K562 (cell line): ENCODE measurements around the gene KIF26B. TPM values are rescaled to one million over a fixed set of nuclear protein-coding genes. Genes with fewer than 3 reads are reported as not detected.

Experiments
- ATAC-seq: fragments of 200-7000 bp; cut with Tn5 transposase; 3 replicates; pipeline ENCODE4 v1.9.1; 2020; ENCODE audit warnings: moderate library complexity
- BruUV-seq: library from RNA; stranded (reverse); fragments of 400-500 nt; replicated peaks from 2 replicates; lab custom pipeline; 2021; lab: Mats Ljungman, UMichigan
- CTCF ChIA-PET: fragments of 300-600 bp; formaldehyde crosslinking; extraction: SDS; loops from one replicate; lab custom pipeline; 2021; ENCODE audit warnings: low intra/inter-chr PET ratio; lab: Yijun Ruan, JAX
- POLR2A ChIA-PET: fragments of 300-600, 350-650 bp; sonication (Branson Sonifier 250); formaldehyde crosslinking; extraction: SDS; loops from one replicate; lab custom pipeline; 2021; ENCODE audit warnings: antibody characterized with exemption, inconsistent platforms; lab: Yijun Ruan, JAX
- DNase-seq, 4 experiments: peaks; one replicate each; pipeline versions ENCODE4 v3.0.0 to v3.0.0-alpha.2; 2011 to 2018; ENCODE audit warnings: low spot score in 3 of 4, mixed read lengths in 3 of 4; ENCODE audit errors: extremely low read depth in 1 of 4
- FAIRE-seq: peaks from 2 replicates; lab custom pipeline; 2011; peaks lifted over from hg19 to GRCh38; lab: Jason Lieb, UNC
- H2AFZ ChIP-seq: 2 replicates; pipeline ENCODE4 v1.6.0; 2011; ENCODE audit warnings: low read depth, low read length, control low read depth, inconsistent platforms
- H3K27ac ChIP-seq: fragments of 200-600 bp; 3 replicates; pipeline ENCODE4 v1.8.0; 2011; ENCODE audit warnings: low read depth, mild to moderate bottlenecking, control low read depth, inconsistent platforms, low read length, moderate library complexity, mixed read lengths; ENCODE audit errors: extremely low read depth
- H3K27me3 ChIP-seq, 2 experiments: fragments of 300-600 bp in 1 of 2; 2 replicates in 1 of 2; 3 replicates in 1 of 2; pipeline versions ENCODE4 v1.6.0 to v1.8.0; 2011; ENCODE audit warnings: inconsistent platforms in 2 of 2, low read length in 2 of 2, mild to moderate bottlenecking in 1 of 2, mixed read lengths in 1 of 2, moderate library complexity in 1 of 2; ENCODE audit not compliant: control insufficient read depth in 2 of 2, insufficient read depth in 2 of 2
- H3K36me3 ChIP-seq: fragments of 300-600 bp; 3 replicates; pipeline ENCODE4 v1.8.0; 2011; ENCODE audit warnings: mild to moderate bottlenecking, low read length, inconsistent platforms; ENCODE audit not compliant: control insufficient read depth, insufficient read depth
- H3K4me1 ChIP-seq, 2 experiments: fragments of 200-600 bp in 1 of 2; replicated peaks in 1 of 2; 2 replicates in 1 of 2; 3 replicates in 1 of 2; pipeline versions ENCODE4 v1.5.1 to v1.8.0; 2011; ENCODE audit warnings: inconsistent platforms in 2 of 2, low read length in 2 of 2, mild to moderate bottlenecking in 1 of 2, mixed read lengths in 1 of 2, moderate library complexity in 1 of 2; ENCODE audit not compliant: control insufficient read depth in 2 of 2, insufficient read depth in 2 of 2
- H3K4me2 ChIP-seq: 2 replicates; pipeline ENCODE4 v1.6.1; 2011; ENCODE audit warnings: low read length, control low read depth, inconsistent platforms, mixed read lengths; ENCODE audit not compliant: insufficient read depth
- H3K4me3 ChIP-seq: fragments of 200-600 bp; sonication (generic), shearing (Covaris generic); 2 replicates; pipeline ENCODE4 v1.5.1; 2016; ENCODE audit warnings: control low read depth, inconsistent platforms
- H3K79me2 ChIP-seq: fragments of 200-600 bp; 3 replicates; pipeline ENCODE4 v1.8.0; 2011; ENCODE audit warnings: low read length, inconsistent platforms; ENCODE audit not compliant: control insufficient read depth, insufficient read depth
- H3K9ac ChIP-seq, 2 experiments: 2 replicates each; pipeline versions ENCODE4 v1.6.0 to v1.6.1; 2011; ENCODE audit warnings: low read depth in 2 of 2, low read length in 2 of 2, control low read depth in 1 of 2, inconsistent platforms in 1 of 2, mild to moderate bottlenecking in 1 of 2, mixed read lengths in 1 of 2; ENCODE audit not compliant: insufficient read depth in 1 of 2
- H3K9me1 ChIP-seq: one replicate; pipeline ENCODE4 v1.6.0; 2011; ENCODE audit warnings: inconsistent platforms, mild to moderate bottlenecking, low read length, moderate library complexity; ENCODE audit not compliant: control insufficient read depth, insufficient read depth
- H3K9me3 ChIP-seq: replicated peaks from 2 replicates; pipeline ENCODE4 v1.5.1; 2011; ENCODE audit warnings: low read depth, low read length, inconsistent platforms; ENCODE audit not compliant: control insufficient read depth, insufficient read depth
- H4K20me1 ChIP-seq: replicated peaks from 2 replicates; pipeline ENCODE4 v1.6.1; 2011; ENCODE audit warnings: low read length, inconsistent platforms, mixed read lengths; ENCODE audit not compliant: control insufficient read depth, insufficient read depth
- BRF2 ChIP-seq: IDR thresholded peaks from 3 replicates; pipeline ENCODE4 v1.6.1; 2011; ENCODE audit warnings: borderline replicate concordance, mild to moderate bottlenecking; ENCODE audit not compliant: insufficient read length, insufficient read depth
- CBX1 ChIP-seq: sonication (generic); IDR thresholded peaks from 2 replicates; pipeline ENCODE4 v1.6.1; 2016; ENCODE audit warnings: antibody characterized with exemption, low read depth, mild to moderate bottlenecking
- CTCF ChIP-seq, 3 experiments: IDR thresholded peaks in 2 of 3; conservative IDR thresholded peaks in 1 of 3; 2 replicates each; pipeline ENCODE4 v1.5.1; 2011 to 2012; ENCODE audit warnings: low read length in 3 of 3, mild to moderate bottlenecking in 3 of 3, control low read depth in 2 of 3, improper control_type of control experiment in 1 of 3, inconsistent platforms in 1 of 3, low read depth in 1 of 3, mixed read lengths in 1 of 3, moderate library complexity in 1 of 3; ENCODE audit not compliant: insufficient read depth in 2 of 3
- NR4A1 ChIP-seq, 2 experiments: fragments of 250-450 bp in 1 of 2; fragments of 450-650 bp in 1 of 2; sonication (Bioruptor Pico) in 1 of 2; IDR thresholded peaks; 2 replicates each; pipeline versions ENCODE4 v1.4.0 to v1.6.1; 2016 to 2020; ENCODE audit warnings: mild to moderate bottlenecking in 2 of 2, missing compliant biosample characterization in 1 of 2, missing genetic modification characterization in 1 of 2, moderate library complexity in 1 of 2
- ZFP91 ChIP-seq: sonication (generic); formaldehyde crosslinking; IDR thresholded peaks from 2 replicates; pipeline ENCODE4 v1.8.0; 2022; ENCODE audit warnings: mild to moderate bottlenecking, missing genetic modification reagents
- ZNF395 ChIP-seq: fragments of 200-800 bp; sonication (Bioruptor generic); IDR thresholded peaks from 2 replicates; pipeline ENCODE4 v1.6.1; 2017; ENCODE audit warnings: missing genetic modification characterization, missing compliant biosample characterization
- ZNF41 ChIP-seq: fragments of 250-450 bp; sonication (Bioruptor Pico); conservative IDR thresholded peaks from 2 replicates; pipeline ENCODE4 v1.4.0; 2020; ENCODE audit warnings: mild to moderate bottlenecking
- whole genome bisulfite sequencing: fragments of 100-300 bp; shearing (Covaris generic); methylation state at CpG from one replicate; pipeline ENCODE4 v1.1.6; 2016; ENCODE audit warnings: low coverage, mixed read lengths; ENCODE audit not compliant: insufficient coverage; ENCODE audit errors: missing lambda C conversion rate; 5-methylcytosine and 5-hydroxymethylcytosine counted together
- in situ Hi-C: fragments of 300-500 bp; cut with MboI; formaldehyde crosslinking; loops from 4 replicates; pipeline ENCODE4 v1.15.0; 2018; ENCODE audit warnings: inconsistent platforms, mixed read lengths
- intact Hi-C: fragments of 100-400 bp; cut with micrococcal nuclease; formaldehyde crosslinking; loops from 2 replicates; pipeline ENCODE4 v1.14.2; 2022
- polyA plus RNA-seq, 8 experiments: library from polyadenylated mRNA; depleted of rRNA in 4 of 8; stranded (reverse) in 5 of 8; unstranded in 3 of 8; fragments of >200 nt; fragmentation: Nextera tagmentation in 2 of 8; fragmentation: Illumina TruSeq in 1 of 8; extraction: Ambion mirVana in 2 of 8; extraction: Trizol in 1 of 8; gene quantifications; 2 replicates each; pipeline versions ENCODE4 v1.2.1 to v1.2.3, GENCODE V29; 2011 to 2014; ENCODE audit warnings: inconsistent platforms in 1 of 8, missing spikeins in 1 of 8
- total RNA-seq, 7 experiments: library from RNA; depleted of rRNA in 6 of 7; stranded (reverse); fragments of >200 nt in 6 of 7; fragmentation: Illumina TruSeq in 2 of 7; extraction: Trizol in 2 of 7; gene quantifications; 2 replicates each; pipeline versions ENCODE4 v1.2.1 to v1.2.3, GENCODE V29; 2011 to 2021; ENCODE audit warnings: low replicate concordance in 1 of 7

The KIF26B gene
- total and polyA plus RNA-seq, 9 of the 15 experiments (the other 6 are each of a cell fraction or from before 2014, with no cell fraction given) = 0.02 to 0.08 (median 0.03) TPM; not detected in 6

GRCh38 chr1:245226203-245226499 is 71.4 kb downstream of the KIF26B start:
- H2AFZ ChIP-seq = no peak overlapping the region
- H3K9me3 ChIP-seq = no peaks in the 10 kb centered on the region
- no peak for DNase-seq
- intact Hi-C loops (loop anchor here (5.0 kb wide), 1 partner anchor 74 kb away; the partner anchor contains the start of gene KIF26B), in situ Hi-C loops (no loop called here)
- POLR2A ChIA-PET = interaction anchor here (2.0 kb wide), 1 partner anchor 12 kb away, joined by 5 read pairs; no protein-coding TSS in a partner anchor
- no peak overlapping the region for H3K27ac ChIP-seq
- no peaks in the 10 kb centered on the region for H3K4me1 ChIP-seq
- H3K27me3 ChIP-seq = peaks cover 33 to 68% of the 10 kb centered on the region in 2 experiments
- 0 out of 2 replicates have a peak, but pooled peaks cover 4% of the 10 kb centered on the region for H4K20me1 ChIP-seq
- H3K36me3 ChIP-seq = no peaks in the 10 kb centered on the region
- H3K9ac ChIP-seq = no peak overlapping the region
- FAIRE-seq = no peak
- H3K79me2 ChIP-seq = no peaks in the 10 kb centered on the region
- WGBS = 0% methylated on average over 5 of the region's 5 CpGs
- TF ChIP-seq ZNF41 (CRISPR knock-in tag) = peak; percentile 76
- TF ChIP-seq CBX1 = no peak
- H3K4me3 ChIP-seq = no peak overlapping the region
- ATAC-seq = peak; percentile 21; the same call in 1 of the 3 replicates
- BruUV-seq = no TSS peak
- CTCF ChIA-PET = no interaction called here
- H3K4me2 ChIP-seq = no peak overlapping the region
- no peaks in the 10 kb centered on the region for H3K9me1 ChIP-seq

- intact Hi-C loops (loop anchor here (5.0 kb wide), 1 partner anchor 77 kb away; the partner anchor contains the start of gene KIF26B), in situ Hi-C loops (no loop called here)
- no peak overlapping the region for H3K9ac ChIP-seq
- no peak overlapping the region for H3K27ac ChIP-seq
- CTCF ChIA-PET = no interaction called here
- 12% methylated on average over 8 of the region's 8 CpGs for WGBS
- peak; percentile 75 for ATAC-seq
- H3K4me1 ChIP-seq = no peaks in the 10 kb centered on the region
- H4K20me1 ChIP-seq = 0 out of 2 replicates have a peak, but pooled peaks cover 4% of the 10 kb centered on the region
- no peak overlapping the region for H3K4me2 ChIP-seq
- no TSS peak for BruUV-seq
- no peaks in the 10 kb centered on the region for H3K9me3 ChIP-seq
- no peaks in the 10 kb centered on the region for H3K36me3 ChIP-seq
- FAIRE-seq = no peak
- H3K9me1 ChIP-seq = no peaks in the 10 kb centered on the region
- POLR2A ChIA-PET = interaction anchor here (0.6 to 1.1 kb wide), 3 partner anchors 10 to 1080 kb away, joined by 3 to 4 read pairs (median 3); no protein-coding TSS in a partner anchor
- DNase-seq = peak in 1 of 4 experiments; percentile 41
- H3K4me3 ChIP-seq = no peak overlapping the region
- no peak overlapping the region for H2AFZ ChIP-seq
- no peaks in the 10 kb centered on the region for H3K79me2 ChIP-seq
- peaks cover 42 to 66% of the 10 kb centered on the region in 2 experiments for H3K27me3 ChIP-seq
- TF ChIP-seq ZNF395 (CRISPR knock-in tag) = no peak
- TF ChIP-seq NR4A1 (CRISPR knock-in tag; IDR thresholded peaks at IDR 0.05) = no peak
- TF ChIP-seq NR4A1 (tag; IDR thresholded peaks at IDR 0.05) = no peak
- TF ChIP-seq ZFP91 (CRISPR knock-in tag) = no peak
- peak; percentile 25 to 39 (median 32); a peak in 4 of 6 replicates for TF ChIP-seq CTCF (IDR thresholded peaks at IDR 0.05 in 2 of 3, conservative IDR thresholded peaks at IDR 0.05 in 1 of 3; ENCODE audit: insufficient read depth in 2 of 3, low read depth in 1 of 3, low read length in 3 of 3)
- TF ChIP-seq BRF2 = no peak
These were observed 74.3 kb downstream of the KIF26B start for GRCh38 chr1:245229051-245229450.
